ES-I3 (cell line): ENCODE data around the gene SLC5A1.
"Not testable (repeated sequence)": the region's sequence is repeated elsewhere in the genome, so short reads cannot be mapped to it uniquely, and the experiment has no call there.

Source experiments
- H3K36me3 ChIP-seq: 2 replicates; pipeline ENCODE4 v1.6.1; 2013; ENCODE audit warnings: mild to moderate bottlenecking, low read length, control low read depth, moderate library complexity; ENCODE audit not compliant: insufficient read depth
- H3K4me1 ChIP-seq: 2 replicates; pipeline ENCODE4 v1.6.1; 2013; ENCODE audit warnings: mild to moderate bottlenecking, control low read depth, low read length; ENCODE audit not compliant: insufficient read depth
- H3K9ac ChIP-seq: 2 replicates; pipeline ENCODE4 v1.6.1; 2013; ENCODE audit warnings: low read depth, mild to moderate bottlenecking, low read length, moderate library complexity
- H3K9me3 ChIP-seq: 2 replicates; pipeline ENCODE4 v1.6.1; 2013; ENCODE audit warnings: mild to moderate bottlenecking, low read length, moderate library complexity; ENCODE audit not compliant: control insufficient read depth, insufficient read depth

The SLC5A1 gene

DNA sequence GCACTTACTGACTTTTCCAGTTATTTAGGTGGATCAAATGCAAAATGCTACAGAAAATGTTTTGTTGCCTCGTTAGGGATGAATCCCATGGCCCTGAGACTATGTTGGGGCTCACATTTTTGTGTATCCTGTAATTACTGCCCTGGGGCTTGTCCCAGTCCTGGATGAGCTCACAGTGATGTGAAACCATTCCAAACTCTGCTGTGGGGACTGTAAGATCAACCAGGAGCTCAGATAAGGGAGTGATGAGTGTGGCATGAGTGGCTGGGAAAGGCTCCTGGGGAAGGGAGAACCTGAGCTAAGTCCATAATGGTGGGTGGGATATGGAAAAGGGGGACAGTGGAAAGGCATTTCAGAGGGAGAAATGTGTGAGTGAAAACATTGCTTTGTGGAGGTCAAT lies 54.0 kb downstream of the SLC5A1 start:
- H3K9ac ChIP-seq = no peak overlapping the region
- H3K36me3 ChIP-seq = no peaks in the 10 kb centered on the region
- H3K9me3 ChIP-seq = no peaks in the 10 kb centered on the region
- no peaks in the 10 kb centered on the region for H3K4me1 ChIP-seq

DNA sequence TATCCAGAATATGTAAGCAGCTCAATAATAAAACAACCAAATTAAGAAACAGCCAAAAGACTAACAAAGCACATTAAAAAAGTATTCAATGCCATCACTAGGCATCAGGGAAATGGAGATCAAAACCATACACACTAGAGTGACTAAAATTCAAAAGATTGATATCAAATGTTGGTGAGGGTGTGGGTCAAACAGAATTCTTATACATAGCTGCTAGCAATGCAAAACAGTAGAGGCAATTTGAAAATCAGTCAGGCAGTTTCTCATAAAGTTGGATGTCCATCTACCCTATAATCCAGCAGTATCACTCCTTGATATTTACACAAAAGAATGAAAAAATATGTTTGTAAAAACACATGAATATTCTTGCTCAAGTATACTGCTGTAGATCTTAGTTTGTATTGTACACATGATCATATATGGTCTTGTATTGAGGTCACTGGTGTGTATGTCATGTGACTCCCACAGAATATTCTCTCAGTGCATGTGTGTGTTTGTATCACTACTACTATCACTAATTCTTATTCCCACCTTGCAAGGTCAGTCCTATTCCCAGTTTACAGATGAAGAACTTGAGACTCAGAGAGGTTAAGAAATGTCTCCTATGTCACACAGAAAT lies 54.9 kb downstream of the SLC5A1 start:
- Histone ChIP-seq H3K36me3 (no peaks in the 10 kb centered on the region), H3K4me1 (no peaks in the 10 kb centered on the region), H3K9ac (no peak overlapping the region), H3K9me3 (no peaks in the 10 kb centered on the region)

DNA sequence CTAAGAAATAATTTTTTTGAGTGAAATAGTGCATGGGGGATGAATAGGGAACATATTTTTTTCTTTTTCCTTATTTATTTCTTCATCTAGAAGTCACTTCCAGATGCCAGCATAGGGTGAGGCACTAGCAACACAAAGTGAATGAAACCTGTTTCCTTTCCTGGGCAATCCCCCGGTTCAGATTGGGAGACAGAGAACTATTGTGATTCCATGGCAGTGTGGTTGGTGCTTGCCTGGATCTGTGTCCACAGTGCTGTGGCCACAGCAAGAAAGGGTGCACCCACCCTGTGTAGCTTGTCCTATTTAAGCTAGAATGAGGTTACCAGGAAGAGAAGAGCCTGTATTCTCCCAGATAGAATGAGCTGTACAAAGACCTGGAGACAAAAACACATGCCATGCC lies 57.6 kb downstream of the SLC5A1 start:
- no peak overlapping the region for H3K9ac ChIP-seq
- H3K4me1 ChIP-seq = no peaks in the 10 kb centered on the region
- H3K36me3 ChIP-seq = no peaks in the 10 kb centered on the region
- no peaks in the 10 kb centered on the region for H3K9me3 ChIP-seq

DNA sequence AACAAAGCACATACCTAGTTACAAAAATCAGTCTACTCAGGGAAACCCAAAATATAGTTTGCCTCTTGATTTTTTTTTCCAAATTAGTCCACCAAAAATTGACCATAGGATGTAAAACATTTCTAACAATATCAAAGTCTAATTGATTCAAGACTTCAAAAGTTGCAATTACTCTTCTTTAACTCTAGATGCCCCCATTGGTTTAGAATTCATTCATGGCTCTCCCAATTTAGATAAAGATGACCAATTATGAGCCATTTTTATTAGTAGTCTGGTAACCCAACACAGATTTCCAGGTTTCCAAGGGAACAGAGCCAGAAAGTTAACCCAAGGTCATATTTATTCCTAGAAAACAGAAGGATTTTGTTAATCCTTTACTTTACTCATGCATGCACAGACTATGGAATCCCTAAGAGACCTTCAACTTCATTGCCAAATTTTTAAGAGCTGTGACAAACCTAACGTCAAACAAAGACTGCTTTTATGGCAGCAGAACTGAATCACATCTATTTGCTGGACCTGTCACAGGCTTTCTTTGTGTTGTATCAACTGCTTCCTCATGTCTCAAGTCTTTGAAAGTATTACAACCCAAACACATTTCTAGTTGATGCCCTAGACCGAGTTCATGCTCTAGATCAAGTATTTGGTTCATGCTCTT lies 60.7 kb downstream of the SLC5A1 start:
- Histone ChIP-seq H3K9me3 (no peaks in the 10 kb centered on the region), H3K36me3 (no peaks in the 10 kb centered on the region), H3K4me1 (no peaks in the 10 kb centered on the region), H3K9ac (no peak overlapping the region)

DNA sequence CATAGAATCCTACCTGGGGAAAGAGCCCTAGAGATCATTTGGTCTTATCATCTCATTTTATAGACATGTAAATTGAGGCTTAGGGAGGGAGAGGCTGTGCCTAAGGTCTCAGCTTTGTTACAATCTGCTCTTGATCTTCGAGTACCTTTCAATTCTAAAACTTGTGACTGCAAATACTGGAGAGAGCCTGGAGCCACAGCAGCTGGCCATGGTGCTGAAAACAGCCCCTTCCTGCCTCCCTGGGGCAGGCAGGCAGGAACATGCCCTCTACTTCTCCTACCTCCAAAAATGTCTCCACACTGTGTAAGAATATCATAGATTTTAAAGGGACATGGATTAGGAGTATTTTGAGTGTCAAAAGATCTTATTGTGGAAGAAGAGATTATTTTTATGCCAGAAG lies 63.9 kb downstream of the SLC5A1 start:
- Histone ChIP-seq H3K9ac (no peak overlapping the region), H3K9me3 (no peaks in the 10 kb centered on the region), H3K36me3 (no peaks in the 10 kb centered on the region), H3K4me1 (no peaks in the 10 kb centered on the region)

DNA sequence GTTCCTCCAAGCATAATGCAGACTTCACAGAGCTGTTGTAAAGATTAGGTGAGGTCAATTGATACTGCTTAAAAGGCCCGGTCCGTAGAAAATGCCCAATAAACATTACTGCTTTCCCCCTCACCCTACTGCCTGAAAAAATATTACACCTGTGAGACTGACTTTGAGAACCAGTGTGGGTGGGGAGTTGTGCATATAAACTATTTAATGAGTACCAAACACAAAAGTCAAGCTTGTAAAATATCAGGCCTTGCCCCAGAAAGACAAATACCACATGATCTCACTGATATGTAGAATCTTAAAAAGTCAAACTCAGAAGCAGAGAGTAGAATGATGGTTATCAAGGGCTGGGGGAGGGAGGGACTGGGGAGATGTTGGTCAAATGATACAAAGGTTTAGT lies 69.3 kb downstream of the SLC5A1 start:
- Histone ChIP-seq H3K4me1 (no peaks in the 10 kb centered on the region), H3K36me3 (no peaks in the 10 kb centered on the region), H3K9me3 (no peaks in the 10 kb centered on the region), H3K9ac (no peak overlapping the region)

DNA sequence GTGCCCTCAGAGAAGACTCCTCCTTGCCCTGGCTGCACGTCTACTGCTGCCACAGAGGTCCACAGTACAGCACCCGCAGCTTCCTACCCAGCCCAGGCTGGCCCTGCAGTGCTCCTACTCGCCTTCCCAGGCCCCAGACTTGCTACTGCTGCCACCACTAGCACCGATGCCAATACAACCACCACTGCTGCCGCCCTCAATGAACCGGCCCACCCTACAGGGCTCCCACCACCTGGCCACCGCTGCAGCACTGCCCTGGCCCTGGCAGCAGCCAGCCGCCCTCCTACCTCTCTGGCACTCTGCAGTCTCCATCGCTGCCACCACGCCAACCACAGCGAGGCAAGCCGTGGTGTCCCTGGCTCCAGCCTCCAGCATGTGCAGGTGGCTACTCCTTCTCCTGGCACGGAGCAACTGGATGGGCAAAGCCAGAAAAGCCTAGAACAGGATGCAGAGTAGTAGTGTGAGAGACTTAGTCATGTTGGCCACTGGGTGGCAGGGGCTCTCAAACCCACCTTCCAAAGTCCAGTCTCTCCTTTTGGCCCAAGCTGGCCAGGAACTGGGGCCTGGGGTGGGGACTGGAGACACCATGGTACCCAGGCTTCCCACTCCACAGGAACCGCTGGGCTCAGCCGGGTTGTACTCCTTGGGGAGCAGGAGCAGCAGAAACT lies 76.6 kb downstream of the SLC5A1 start:
- Histone ChIP-seq H3K4me1 (no peaks in the 10 kb centered on the region), H3K9ac (no peak overlapping the region), H3K9me3 (no peaks in the 10 kb centered on the region), H3K36me3 (no peaks in the 10 kb centered on the region)

DNA sequence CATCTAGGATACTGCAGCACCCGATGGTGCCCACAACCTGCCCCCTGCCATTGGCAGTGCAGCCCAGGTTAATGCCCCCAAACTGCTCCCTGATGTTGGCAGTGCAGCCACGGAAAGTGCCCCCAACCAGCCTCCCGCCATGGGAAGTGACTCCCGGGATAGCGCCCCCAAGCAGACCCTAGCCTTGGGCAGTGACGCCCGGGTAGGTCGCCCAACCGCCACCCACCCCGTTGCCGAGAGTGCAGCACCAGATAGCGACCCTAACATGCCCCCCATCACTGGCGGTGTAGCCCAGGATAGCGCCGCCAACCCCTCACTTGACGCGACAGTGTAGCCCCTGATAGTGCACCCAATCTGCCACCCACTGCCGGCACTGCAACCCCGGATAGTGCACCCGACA lies 77.5 kb downstream of the SLC5A1 start:
- H3K36me3 ChIP-seq = no peaks in the 10 kb centered on the region
- no peak overlapping the region for H3K9ac ChIP-seq
- H3K4me1 ChIP-seq = no peaks in the 10 kb centered on the region
- no peaks in the 10 kb centered on the region for H3K9me3 ChIP-seq

DNA sequence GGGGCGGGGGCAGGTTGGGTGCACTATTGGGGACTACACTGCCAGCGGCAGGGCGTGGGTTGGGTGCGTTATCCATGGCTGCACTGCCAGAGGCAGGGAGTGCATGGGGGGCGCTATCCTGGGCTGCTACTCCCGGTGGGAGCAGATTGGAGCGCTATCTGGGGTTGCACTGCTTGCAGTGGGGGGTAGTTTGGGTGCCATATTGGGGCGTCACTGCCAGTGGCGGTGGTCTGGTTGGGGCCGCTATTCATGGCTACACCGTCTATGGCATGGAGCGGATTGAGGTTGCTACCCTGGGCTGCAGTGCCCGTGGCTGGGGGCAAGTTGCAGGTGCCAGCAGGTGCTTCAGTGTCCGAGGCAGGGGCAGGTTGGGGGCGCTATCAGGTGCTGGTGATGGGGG lies 79.8 kb downstream of the SLC5A1 start:
- Histone ChIP-seq H3K4me1 (no peaks in the 10 kb centered on the region), H3K9me3 (no peaks in the 10 kb centered on the region), H3K9ac (no peak overlapping the region), H3K36me3 (no peaks in the 10 kb centered on the region)

DNA sequence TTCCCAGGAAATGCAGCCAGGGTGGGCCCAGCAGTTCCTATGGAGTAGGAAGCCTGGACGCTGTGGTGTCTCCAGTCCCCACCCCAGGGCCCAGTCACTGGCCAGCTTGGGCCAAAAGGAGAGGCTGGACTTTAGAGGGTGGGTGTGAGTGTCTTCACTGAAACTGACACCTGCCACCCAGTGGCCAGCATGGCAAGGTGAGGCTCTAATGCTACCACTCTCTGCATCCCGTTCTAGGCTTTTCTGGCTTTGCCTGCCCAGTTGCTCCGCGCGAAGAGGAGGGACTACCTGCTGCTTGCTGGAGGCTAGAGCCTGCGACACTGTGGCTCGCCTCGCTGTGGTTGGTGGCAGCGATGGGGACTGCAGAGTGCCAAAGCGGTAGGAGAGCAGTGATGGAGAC lies 80.6 kb downstream of the SLC5A1 start:
- Histone ChIP-seq H3K9me3 (no peaks in the 10 kb centered on the region), H3K36me3 (no peaks in the 10 kb centered on the region), H3K9ac (no peak overlapping the region), H3K4me1 (no peaks in the 10 kb centered on the region)

DNA sequence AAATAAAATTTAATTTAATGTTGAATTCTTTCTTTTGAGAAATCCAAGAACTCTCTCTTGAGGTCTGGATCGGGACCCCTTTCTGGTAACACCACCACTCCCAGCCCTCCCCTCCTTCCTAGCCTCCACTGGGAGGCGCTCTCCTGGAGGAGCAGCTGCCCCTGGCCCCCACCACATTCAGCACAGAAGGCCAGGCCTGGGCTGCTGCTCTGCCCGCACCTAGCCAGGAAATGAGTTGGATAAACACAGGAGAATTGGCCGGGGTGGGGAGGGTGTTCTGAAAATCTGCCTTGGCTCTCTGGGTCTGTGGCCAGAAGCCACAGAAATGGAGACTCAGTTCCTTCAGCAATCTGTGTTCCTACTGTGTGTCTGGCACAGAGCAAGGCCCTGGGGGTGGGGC lies 84.8 kb downstream of the SLC5A1 start:
- no peaks in the 10 kb centered on the region for H3K9me3 ChIP-seq
- no peaks in the 10 kb centered on the region for H3K36me3 ChIP-seq
- no peaks in the 10 kb centered on the region for H3K4me1 ChIP-seq
- H3K9ac ChIP-seq = no peak overlapping the region

DNA sequence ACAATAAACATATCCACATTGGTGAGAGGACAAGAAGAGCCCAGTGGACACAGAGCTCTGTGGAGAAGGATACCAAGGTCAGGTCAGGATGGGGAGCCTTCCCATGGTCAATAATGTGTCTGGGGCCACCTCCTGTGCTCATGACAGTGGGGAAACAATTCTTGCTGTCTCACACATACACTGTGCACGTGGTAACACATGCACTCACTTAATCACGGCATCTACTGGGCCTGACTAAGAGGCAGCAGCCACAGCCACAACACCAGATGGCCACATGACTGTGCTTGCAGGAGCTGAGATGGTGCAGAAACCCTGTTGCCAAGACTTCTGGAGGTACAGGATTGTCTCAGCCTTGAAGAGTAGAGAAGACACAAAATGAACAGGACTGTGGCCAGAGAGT lies 87.4 kb downstream of the SLC5A1 start:
- Histone ChIP-seq H3K4me1 (no peaks in the 10 kb centered on the region), H3K36me3 (no peaks in the 10 kb centered on the region), H3K9ac (no peak overlapping the region), H3K9me3 (no peaks in the 10 kb centered on the region)

DNA sequence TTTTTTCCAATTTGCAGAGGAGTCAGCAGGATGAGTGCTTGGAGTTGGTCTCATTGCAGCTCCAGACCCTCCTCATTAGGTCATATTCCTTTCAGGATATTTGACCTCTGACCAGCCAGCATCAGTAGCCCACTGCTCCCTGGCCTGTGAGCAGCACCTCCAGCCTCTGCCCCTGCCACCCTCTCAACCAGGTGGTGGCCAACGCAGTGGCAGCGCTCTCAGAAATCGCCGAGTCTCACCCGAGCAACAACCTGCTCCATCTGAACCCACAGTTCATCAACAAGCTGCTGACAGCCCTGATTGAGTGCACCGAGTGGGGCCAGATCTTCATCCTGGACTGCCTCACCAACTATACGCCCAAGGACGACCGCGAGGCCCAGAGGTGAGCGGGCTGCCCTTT lies 89.1 kb downstream of the SLC5A1 start:
- Histone ChIP-seq H3K9ac (no peak overlapping the region), H3K9me3 (no peaks in the 10 kb centered on the region), H3K4me1 (no peaks in the 10 kb centered on the region), H3K36me3 (no peaks in the 10 kb centered on the region)

DNA sequence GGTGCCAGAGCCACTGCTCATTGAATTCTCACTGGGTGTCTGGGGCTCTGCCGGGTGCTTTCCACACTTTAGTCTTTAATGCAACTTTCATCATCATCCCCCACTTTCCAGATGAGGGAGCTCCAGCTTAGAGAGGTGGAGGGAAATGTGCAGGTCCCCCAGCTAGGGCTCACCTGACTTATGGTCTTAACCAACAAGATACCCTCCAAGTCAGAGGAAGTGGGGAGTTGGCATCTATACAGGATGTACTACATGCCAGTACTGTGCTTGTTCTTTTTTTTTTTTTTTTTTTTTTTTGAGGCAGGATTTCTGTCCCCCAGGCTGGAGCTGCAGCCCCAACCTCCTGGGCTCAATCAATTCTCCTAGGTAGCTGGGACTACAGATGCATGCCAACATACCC lies 89.7 kb downstream of the SLC5A1 start:
- H3K4me1 ChIP-seq = no peaks in the 10 kb centered on the region
- H3K36me3 ChIP-seq = no peaks in the 10 kb centered on the region
- no peak overlapping the region for H3K9ac ChIP-seq
- no peaks in the 10 kb centered on the region for H3K9me3 ChIP-seq

DNA sequence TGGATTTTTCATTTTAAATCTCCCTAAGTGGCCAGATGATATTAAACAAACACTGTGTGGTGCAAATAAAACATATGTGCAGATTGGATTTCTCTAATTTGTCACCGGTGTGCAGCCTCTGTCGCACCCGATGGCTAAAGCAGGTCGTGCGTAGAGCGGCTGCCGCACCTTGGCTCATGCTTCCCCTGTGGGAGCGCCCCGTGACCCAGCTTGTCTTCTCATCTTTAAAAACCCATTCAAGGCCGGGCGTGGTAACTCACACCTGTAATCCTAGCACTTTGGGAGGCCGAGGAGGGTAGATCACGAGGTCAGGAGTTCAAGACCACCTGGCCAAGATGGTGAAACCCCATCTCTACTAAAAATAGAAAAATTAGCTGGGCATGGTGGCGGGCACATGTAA lies 91.7 kb downstream of the SLC5A1 start:
- not testable (repeated sequence) for H3K9me3 ChIP-seq, H3K4me1 ChIP-seq, H3K9ac ChIP-seq, H3K36me3 ChIP-seq
